Liver (tissue), 9 donors: Measurements from ENCODE around the gene APPL2. TPM values are rescaled to one million over a fixed set of nuclear protein-coding genes. Genes with fewer than 3 reads are reported as not detected.

Experiments used
- DNase-seq: peaks from one replicate; pipeline ENCODE4 v3.0.0-alpha.2; 2017; ENCODE audit warnings: low spot score
- H3K27ac ChIP-seq, 2 donors: one replicate each; pipeline ENCODE4 v1.7.0; 2013; ENCODE audit warnings: inconsistent platforms in 2 of 2, low read length in 2 of 2, control low read depth in 1 of 2, low read depth in 1 of 2, mild to moderate bottlenecking in 1 of 2
- H3K27me3 ChIP-seq, 4 donors: one replicate each; pipeline versions ENCODE4 v1.6.1 to v1.7.0; 2013; ENCODE audit warnings: low read length in 3 of 4, inconsistent platforms in 1 of 4, mild to moderate bottlenecking in 1 of 4, moderate library complexity in 1 of 4; ENCODE audit not compliant: control insufficient read depth in 4 of 4, insufficient read depth in 4 of 4
- H3K36me3 ChIP-seq, 4 donors: one replicate each; pipeline versions ENCODE4 v1.6.1 to v1.7.0; 2013; ENCODE audit warnings: low read length in 3 of 4, mild to moderate bottlenecking in 3 of 4, low read depth in 1 of 4, moderate library complexity in 1 of 4; ENCODE audit not compliant: control insufficient read depth in 4 of 4, insufficient read depth in 3 of 4
- H3K4me1 ChIP-seq, 4 donors: one replicate each; pipeline versions ENCODE4 v1.6.1 to v1.7.0; 2013; ENCODE audit warnings: low read length in 3 of 4, mild to moderate bottlenecking in 3 of 4, moderate library complexity in 1 of 4; ENCODE audit not compliant: control insufficient read depth in 4 of 4, insufficient read depth in 4 of 4
- H3K4me3 ChIP-seq, 3 donors: one replicate each; pipeline versions ENCODE4 v1.6.1 to v1.7.0; 2013; ENCODE audit warnings: low read length in 3 of 3, control low read depth in 1 of 3, low read depth in 1 of 3, mild to moderate bottlenecking in 1 of 3
- H3K9ac ChIP-seq, 2 donors: one replicate each; pipeline ENCODE4 v1.7.0; 2013; ENCODE audit warnings: low read length in 2 of 2, mild to moderate bottlenecking in 2 of 2, moderate library complexity in 2 of 2, control low read depth in 1 of 2, low read depth in 1 of 2
- H3K9me3 ChIP-seq, 4 donors: one replicate each; pipeline versions ENCODE4 v1.6.1 to v1.7.0; 2013; ENCODE audit warnings: low read length in 3 of 4; ENCODE audit not compliant: control insufficient read depth in 4 of 4
- FOXA1 ChIP-seq: IDR thresholded peaks from 2 replicates; pipeline ENCODE4 v1.6.1; 2016; ENCODE audit warnings: antibody characterized with exemption
- GABPA ChIP-seq, 2 donors: IDR thresholded peaks in 1 of 2; conservative IDR thresholded peaks in 1 of 2; 2 replicates each; pipeline ENCODE4 v1.6.1; 2016; ENCODE audit warnings: antibody characterized with exemption in 2 of 2, mild to moderate bottlenecking in 1 of 2, moderate library complexity in 1 of 2
- HNF4A ChIP-seq, 2 donors: conservative IDR thresholded peaks; 2 replicates each; pipeline ENCODE4 v1.6.1; 2016; ENCODE audit warnings: antibody characterized with exemption in 2 of 2, mild to moderate bottlenecking in 2 of 2
- JUND ChIP-seq, 2 donors: IDR thresholded peaks; 2 replicates each; pipeline ENCODE4 v1.6.1; 2016; ENCODE audit warnings: antibody characterized with exemption in 2 of 2
- MAX ChIP-seq: IDR thresholded peaks from 2 replicates; pipeline ENCODE4 v1.6.1; 2016; ENCODE audit warnings: antibody characterized with exemption
- RAD21 ChIP-seq, 2 donors: IDR thresholded peaks; 2 replicates each; pipeline ENCODE4 v1.6.1; 2016; ENCODE audit warnings: antibody characterized with exemption in 2 of 2, mild to moderate bottlenecking in 2 of 2
- RXRA ChIP-seq, 2 donors: IDR thresholded peaks; 2 replicates each; pipeline ENCODE4 v1.6.1; 2017 to 2018; ENCODE audit warnings: antibody characterized with exemption in 2 of 2, mild to moderate bottlenecking in 1 of 2
- SP1 ChIP-seq: IDR thresholded peaks from 2 replicates; pipeline ENCODE4 v1.6.1; 2018; ENCODE audit warnings: antibody characterized with exemption, mild to moderate bottlenecking
- TAF1 ChIP-seq: conservative IDR thresholded peaks from 2 replicates; pipeline ENCODE4 v1.6.1; 2016; ENCODE audit warnings: antibody characterized with exemption, mild to moderate bottlenecking
- WGBS: extraction: QIAGEN DNeasy Blood & Tissue Kit; methylation state at CpG from one replicate; pipeline ENCODE4 v1.1.7; 2013; 5-methylcytosine and 5-hydroxymethylcytosine counted together
- polyA plus RNA-seq, 2 donors: library from polyadenylated mRNA; stranded (reverse) in 1 of 2; unstranded in 1 of 2; fragments of 200-250 nt in 1 of 2; fragments of >200 nt in 1 of 2; fragmentation: Nextera tagmentation in 1 of 2; extraction: Ambion mirVana in 1 of 2; gene quantifications; one replicate each; pipeline versions ENCODE4 v1.2.1 to v1.2.3, GENCODE V29; 2013 to 2015
- total RNA-seq, 2 donors: library from RNA; depleted of rRNA; stranded (reverse); fragments of >200 nt; gene quantifications; one replicate each; pipeline ENCODE4 v1.2.3, GENCODE V29; 2014
- TF ChIP-seq, protein P1 (sequence below): IDR thresholded peaks from 2 replicates; pipeline ENCODE4 v1.6.1; 2016; ENCODE audit warnings: antibody characterized with exemption
- donor health status: healthy.
- donor health status: healthy.
- donor health status: healthy.
- donor health status: healthy.
- donor health status: healthy.

APPL2 gene
- total and polyA plus RNA-seq, 4 donors = 7.1 to 21.2 (median 12.7) TPM

DNA sequence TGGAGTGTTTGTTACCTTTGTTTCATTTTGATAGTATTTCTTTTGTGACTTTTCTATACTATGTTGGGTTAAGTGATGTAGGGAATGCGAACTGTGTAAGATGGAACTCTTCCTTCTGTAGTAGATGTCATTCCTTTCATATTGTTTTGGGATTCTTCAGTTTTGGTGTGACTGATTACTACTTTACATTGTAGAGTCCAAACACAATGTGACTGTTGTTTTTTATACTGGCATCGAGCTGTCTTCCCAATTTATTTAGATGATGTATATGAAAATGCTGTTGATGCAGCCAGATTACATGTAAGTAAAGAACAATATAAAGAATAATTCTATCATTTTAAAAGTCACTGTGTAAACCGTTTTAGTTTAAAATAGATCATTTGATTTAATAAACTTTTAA, 93.7 kb downstream of the APPL2 start:
- no peak for DNase-seq
- TF ChIP-seq TAF1 (no peak), HNF4A (conservative IDR thresholded peaks at IDR 0.05) (no peak), FOXA1 (no peak), GABPA (IDR thresholded peaks at IDR 0.05 in 1 of 2, conservative IDR thresholded peaks at IDR 0.05 in 1 of 2) (no peak), RAD21 (IDR thresholded peaks at IDR 0.05) (no peak)
- TF ChIP-seq, protein P1, sequence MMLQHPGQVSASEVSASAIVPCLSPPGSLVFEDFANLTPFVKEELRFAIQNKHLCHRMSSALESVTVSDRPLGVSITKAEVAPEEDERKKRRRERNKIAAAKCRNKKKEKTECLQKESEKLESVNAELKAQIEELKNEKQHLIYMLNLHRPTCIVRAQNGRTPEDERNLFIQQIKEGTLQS = no peak
- no peaks in the 10 kb centered on the region for H3K4me1 ChIP-seq
- no peak overlapping the region for H3K4me3 ChIP-seq
- H3K27me3 ChIP-seq = no peaks in the 10 kb centered on the region
- WGBS = 94% methylated on average over 3 of the region's 3 CpGs
- H3K9me3 ChIP-seq = no peaks in the 10 kb centered on the region
- peaks cover 5 to 45% (median 31%) of the 10 kb centered on the region in 4 donors for H3K36me3 ChIP-seq
- H3K9ac ChIP-seq = no peak overlapping the region
- no peak overlapping the region for H3K27ac ChIP-seq

- 93% methylated on average over 6 of the region's 6 CpGs for WGBS
- no peaks in the 10 kb centered on the region for H3K9me3 ChIP-seq
- TF ChIP-seq JUND (IDR thresholded peaks at IDR 0.05) = no peak
- TF ChIP-seq RXRA (IDR thresholded peaks at IDR 0.05) = no peak
- no peak overlapping the region for H3K27ac ChIP-seq
- no peak for DNase-seq
- peaks cover 3 to 47% (median 31%) of the 10 kb centered on the region in 4 donors for H3K36me3 ChIP-seq
- no peaks in the 10 kb centered on the region for H3K4me1 ChIP-seq
- H3K27me3 ChIP-seq = no peaks in the 10 kb centered on the region
- no peak overlapping the region for H3K4me3 ChIP-seq
- no peak overlapping the region for H3K9ac ChIP-seq
These were observed 94.6 kb downstream of the APPL2 start for GRCh38 chr12:105141320-105141922.

DNA sequence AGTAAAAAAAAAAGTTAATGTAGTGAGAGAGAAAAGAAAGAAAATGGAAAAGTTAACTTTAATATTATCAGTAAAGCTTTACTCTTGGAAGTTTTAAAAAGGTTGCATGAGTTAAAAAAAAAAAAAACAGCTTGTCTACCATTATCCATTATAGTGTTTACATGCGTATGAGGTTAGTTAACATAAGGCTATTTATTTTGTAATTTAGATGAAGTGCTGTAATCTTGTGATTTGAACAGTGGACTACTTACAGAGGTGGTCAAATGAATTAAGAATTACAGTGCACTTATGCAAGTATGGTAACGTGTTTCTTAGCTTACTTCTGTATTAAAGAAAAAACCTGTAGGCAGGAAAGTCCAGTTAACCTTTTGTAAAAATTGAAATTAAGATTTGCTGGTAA, 97.7 kb downstream of the APPL2 start:
- Histone ChIP-seq H3K27ac (no peak overlapping the region), H3K4me3 (no peak overlapping the region), H3K9me3 (no peaks in the 10 kb centered on the region), H3K9ac (no peak overlapping the region), H3K36me3 (peaks cover 3 to 43% (median 27%) of the 10 kb centered on the region in 4 donors), H3K27me3 (no peaks in the 10 kb centered on the region), H3K4me1 (no peaks in the 10 kb centered on the region)
- WGBS = 93% methylated on average over 2 of the region's 2 CpGs
- no peak for DNase-seq
- TF ChIP-seq RXRA (IDR thresholded peaks at IDR 0.05) (no peak), SP1 (no peak), HNF4A (conservative IDR thresholded peaks at IDR 0.05) (no peak), MAX (no peak), FOXA1 (no peak)

Other genes with a start within 250 kb of the APPL2 start
- gene NOPCHAP1, start 249.9 kb downstream of the APPL2 start, total RNA-seq = 1 to 10 TPM; 2.1 to 3.6 TPM
- 10 to 100 TPM in 1 of 2 donors, 1 to 10 TPM in 1; 3.4 to 18.6 TPM for gene NOPCHAP1, start 249.9 kb downstream of the APPL2 start, polyA plus RNA-seq
- under 1 TPM; 0.19 to 0.25 TPM for gene ALDH1L2, start 151.7 kb downstream of the APPL2 start, total RNA-seq
- under 1 TPM; 0.03 to 0.10 TPM for gene ALDH1L2, start 151.7 kb downstream of the APPL2 start, polyA plus RNA-seq
- 10 to 100 TPM; 37.6 to 59.1 TPM for gene WASHC4, start 128.4 kb downstream of the APPL2 start, total RNA-seq
- gene WASHC4, start 128.4 kb downstream of the APPL2 start, polyA plus RNA-seq = 10 to 100 TPM; 11.5 to 27.7 TPM
- gene C12orf75, start 94.5 kb upstream of the APPL2 start, total RNA-seq = 1 to 10 TPM; 2.2 to 3.4 TPM
- 1 to 10 TPM; 1.2 to 3.9 TPM for gene C12orf75, start 94.5 kb upstream of the APPL2 start, polyA plus RNA-seq